ENCODE data around the gene RECQL5.
"Not testable (repeated sequence)": the region's sequence is repeated elsewhere in the genome, so short reads cannot be mapped to it uniquely, and the experiment has no call there.

The RECQL5 gene

DNA sequence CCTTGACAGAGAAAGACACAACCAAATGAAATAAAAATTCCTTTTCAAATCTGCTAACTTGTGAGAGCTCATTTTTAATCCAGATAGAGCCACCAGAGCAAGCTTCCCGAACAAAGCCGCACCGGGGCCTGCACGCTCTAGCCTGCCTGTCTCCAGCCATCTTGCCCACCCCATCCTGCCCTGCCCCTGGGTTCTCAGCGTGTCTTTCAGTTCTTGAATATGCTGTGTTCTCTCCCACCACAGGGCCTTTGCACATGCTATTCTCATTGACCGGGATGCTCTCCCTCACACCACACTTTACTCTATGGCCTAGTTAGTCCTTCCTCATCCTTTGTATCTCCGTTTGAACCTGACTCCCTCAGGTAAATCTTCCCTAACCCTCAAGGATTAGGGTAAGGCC lies 19.0 kb downstream of the RECQL5 start:
- no peak for DNase-seq (ENCODE audit: low read depth)

- no peak for DNase-seq (ENCODE audit: low read depth)
These were observed 19.9 kb downstream of the RECQL5 start for GRCh38 chr17:75647061-75647460.

DNA sequence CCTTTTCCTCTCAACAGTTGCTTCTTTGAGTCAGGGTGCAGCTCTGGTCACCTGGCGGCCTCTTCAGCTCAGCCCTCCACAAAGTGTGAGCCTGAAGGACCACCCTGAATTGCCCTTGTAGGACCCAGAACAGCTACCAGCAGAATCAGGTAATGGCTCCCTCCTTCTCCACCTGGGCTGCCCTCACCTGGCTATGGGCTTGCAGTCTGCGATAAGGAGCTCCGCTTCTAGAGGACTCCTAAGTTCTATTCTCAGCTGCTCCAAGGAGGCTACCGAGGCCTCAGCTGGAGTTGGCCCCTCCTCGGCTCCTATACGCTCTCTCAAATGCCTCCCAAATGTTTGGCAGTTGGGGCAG lies 20.3 kb downstream of the RECQL5 start:
- DNase-seq (ENCODE audit: low read depth), result no peak

GRCh38 chr17:75645889-75646637 lies 20.9 kb downstream of the RECQL5 start:
- DNase-seq (ENCODE audit: low read depth), result peak; percentile 26

DNA sequence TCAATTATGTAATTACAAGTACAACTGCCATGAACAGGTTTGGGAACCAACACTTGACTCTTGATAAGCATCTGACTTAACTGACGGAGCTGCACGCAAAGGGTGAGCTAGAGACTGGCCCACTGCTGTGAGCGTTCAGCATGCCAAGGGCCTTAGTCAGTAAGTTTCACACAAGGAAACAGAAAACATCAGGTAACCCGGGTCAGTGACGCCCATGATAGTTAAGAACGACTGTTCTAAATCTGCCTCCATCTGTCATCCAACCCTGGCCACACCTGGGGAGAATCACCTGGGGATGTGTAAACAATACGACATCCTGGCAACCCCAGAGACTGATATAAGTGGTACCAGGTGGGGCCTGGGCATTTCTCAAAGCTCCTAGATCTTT lies 21.5 kb downstream of the RECQL5 start:
- DNase-seq (ENCODE audit: low read depth), result peak; percentile 46

DNA sequence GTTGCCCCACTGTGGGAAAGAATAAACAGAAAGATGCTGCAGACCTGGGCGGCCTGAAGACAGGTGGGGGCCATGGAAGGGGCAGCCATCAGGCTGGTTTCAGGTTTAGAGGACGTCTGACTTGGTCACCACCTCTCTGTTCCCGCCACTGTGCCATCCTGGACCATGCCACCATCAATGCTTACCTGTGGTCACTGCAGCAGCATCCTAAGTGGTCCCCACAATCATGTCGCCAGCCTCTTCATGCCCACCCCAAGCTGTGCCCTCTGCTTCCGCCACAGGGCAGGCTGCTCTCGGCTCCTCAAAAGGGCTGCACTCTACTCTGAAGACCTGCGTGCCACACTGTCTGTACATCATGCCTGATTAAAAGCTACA lies 23.3 kb downstream of the RECQL5 start:
- no peak for DNase-seq (ENCODE audit: low read depth)

DNA sequence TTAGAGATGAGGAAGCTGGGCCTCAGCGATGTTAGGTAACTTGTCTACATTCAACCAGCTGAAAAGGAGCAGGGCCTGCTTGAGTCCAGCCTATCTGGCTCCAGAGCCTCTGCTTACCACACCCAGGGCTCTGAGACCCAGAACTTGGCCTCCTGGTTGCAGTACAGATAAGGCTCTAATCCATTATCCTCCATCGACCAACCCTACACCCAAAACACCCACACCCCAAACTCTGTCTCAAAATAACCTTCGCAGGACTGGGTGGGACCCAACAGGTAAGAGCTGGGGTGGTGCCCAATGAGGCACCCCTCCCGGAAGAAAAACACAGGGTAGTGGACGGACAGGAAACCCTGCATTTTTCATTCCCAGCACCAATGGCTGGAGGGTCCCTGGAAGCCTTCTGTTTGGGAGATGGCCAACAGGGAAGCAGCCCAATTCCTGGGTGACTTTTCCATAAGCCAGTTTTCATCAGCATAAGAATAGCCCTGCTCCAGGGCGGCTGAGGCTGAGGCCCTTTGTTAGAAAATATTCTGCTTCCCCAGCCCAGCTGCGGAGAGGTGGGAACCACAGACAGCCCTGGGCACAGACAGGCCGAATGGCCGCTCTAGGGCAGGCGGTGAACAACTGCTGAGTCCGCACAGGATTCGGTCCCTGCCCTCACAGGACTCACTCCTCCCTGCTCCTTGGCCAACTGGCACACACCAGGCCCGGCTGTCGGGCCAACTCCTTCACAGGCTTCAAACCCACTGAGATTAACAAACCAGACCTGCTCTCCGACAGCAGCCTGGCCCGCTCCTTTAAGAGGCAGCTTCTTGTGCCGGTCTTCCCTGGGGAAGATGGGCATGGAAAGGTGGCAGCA lies 23.9 kb downstream of the RECQL5 start:
- no peak for DNase-seq (ENCODE audit: low read depth)

DNA sequence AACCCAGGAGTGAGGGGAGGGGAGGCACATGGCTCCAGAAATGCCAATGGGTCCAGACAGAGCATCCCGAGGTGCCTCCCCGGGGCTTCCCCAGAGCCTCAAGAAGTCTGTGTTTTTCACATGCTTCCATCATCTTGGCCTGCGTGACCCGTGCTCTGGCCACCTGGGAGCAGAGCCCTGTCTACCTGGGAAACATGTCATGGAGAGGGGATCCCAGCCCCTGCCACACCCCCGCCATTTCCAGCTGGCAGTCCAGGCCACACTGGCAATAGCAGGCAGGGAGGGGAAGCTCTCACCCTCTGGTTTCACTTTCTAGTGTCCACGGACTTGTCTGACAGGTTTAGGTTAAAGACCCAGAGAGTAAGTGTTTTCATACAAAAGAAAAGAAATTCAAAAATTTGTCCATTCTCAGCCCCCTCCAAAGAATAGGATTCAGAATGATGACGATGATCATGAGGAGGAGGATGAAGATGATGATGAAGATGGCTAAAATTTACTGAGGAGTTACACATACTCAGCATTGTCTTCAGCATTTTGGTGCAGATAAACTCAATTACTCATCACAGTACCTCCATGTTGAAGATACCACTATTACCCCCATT lies 24.7 kb downstream of the RECQL5 start:
- no peak for DNase-seq (ENCODE audit: low read depth)

DNA sequence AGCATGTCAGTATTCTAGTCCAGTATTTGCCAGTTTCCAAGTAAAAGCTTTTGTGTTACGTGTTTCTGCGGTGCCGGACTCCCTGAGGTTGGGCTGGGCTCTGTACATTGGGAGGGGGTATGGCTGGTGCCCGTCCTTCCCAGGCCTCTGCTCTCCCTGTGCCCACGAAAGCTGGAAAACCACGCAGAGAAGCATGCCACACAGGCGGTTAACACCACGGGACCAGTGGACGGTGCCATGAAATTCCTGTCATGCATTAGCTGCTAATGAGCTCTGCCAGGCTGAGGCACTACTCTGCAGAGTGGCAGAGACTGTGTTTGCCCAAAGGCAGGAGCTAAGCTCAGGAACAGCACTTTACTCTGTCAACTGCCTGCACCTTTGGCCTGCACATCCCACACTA lies 25.6 kb downstream of the RECQL5 start:
- DNase-seq (ENCODE audit: low read depth), result no peak

GRCh38 chr17:75640556-75641119 lies 26.3 kb downstream of the RECQL5 start:
- no peak for DNase-seq (ENCODE audit: low read depth)

DNA sequence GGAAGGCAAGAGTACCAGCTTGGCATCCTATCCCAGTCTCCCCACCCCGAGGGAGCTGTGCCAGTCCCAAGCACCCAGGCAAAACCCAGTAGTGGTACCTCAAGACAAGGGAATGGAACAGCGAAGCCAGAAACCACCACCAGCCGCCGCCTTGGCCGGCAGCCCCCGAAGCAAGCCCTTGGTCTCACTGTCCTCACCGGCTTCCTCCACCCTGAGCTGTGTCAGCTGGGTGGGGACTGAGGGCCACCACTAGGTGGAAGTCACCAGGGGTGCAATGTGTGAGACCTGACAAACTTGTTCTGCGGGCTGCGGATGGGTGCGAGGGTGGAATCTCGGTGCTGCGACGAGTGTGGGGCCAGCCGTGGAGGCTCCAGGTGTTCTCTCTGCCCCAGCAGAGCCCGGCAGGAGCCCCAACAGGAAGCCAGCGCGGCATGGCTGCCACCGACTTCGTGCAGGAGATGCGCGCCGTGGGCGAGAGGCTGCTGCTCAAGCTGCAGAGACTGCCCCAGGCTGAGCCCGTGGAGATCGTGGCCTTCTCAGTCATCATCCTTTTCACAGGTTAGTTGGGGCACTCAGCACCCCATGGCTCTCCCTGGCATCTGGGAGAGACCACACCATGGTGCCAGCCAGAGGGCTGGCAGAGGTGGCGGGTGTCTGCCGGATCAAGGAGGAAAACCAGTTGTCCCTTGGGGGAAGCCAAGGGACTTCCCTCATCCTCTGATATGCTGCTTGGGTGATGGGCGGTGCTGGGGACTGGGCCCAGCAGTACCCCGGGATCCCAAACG lies 27.0 kb downstream of the RECQL5 start:
- no peak for DNase-seq (ENCODE audit: low read depth)

DNA sequence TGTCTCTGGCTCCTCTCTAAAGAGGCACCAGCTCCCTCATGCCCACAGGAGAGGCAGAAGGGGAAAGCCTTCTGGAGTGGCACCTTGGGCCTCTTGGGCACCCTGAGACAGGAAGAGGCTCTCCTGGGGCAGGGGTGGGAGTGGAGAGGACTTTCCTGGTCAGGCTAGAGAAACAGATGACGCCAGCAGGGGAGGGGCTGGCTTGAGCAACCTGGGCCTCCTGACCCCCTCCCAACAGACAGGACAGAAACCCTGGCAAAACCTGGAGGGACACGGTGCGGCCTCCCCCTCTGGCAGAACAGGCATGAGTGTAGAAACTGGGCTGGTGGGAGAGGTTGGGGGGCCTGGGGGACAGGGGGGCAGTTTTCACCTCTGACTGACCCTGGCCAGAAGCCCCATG lies 27.6 kb downstream of the RECQL5 start:
- DNase-seq (ENCODE audit: low read depth), result no peak

- no peak for DNase-seq (ENCODE audit: low read depth)
These were observed 28.1 kb downstream of the RECQL5 start for GRCh38 chr17:75638893-75639292.

DNA sequence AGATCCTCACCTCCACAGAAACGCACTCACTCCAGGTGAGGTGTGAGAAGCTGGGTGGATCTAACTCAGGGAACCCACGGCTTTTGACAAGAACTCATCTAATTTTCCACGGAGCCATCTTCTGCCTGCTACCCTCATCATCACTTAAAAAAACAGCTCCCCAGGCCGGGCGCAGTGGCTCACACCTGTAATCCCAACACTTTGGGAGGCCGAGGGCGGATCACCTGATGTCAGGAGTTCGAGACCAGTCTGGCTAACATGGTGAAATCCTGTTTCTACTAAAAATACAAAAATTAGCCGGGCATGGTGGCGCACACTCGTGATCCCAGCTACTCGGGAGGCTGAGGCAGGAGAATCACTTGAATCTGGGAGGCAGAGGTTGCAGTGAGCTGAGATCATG lies 28.9 kb downstream of the RECQL5 start:
- not testable (repeated sequence) for DNase-seq (ENCODE audit: low read depth)

DNA sequence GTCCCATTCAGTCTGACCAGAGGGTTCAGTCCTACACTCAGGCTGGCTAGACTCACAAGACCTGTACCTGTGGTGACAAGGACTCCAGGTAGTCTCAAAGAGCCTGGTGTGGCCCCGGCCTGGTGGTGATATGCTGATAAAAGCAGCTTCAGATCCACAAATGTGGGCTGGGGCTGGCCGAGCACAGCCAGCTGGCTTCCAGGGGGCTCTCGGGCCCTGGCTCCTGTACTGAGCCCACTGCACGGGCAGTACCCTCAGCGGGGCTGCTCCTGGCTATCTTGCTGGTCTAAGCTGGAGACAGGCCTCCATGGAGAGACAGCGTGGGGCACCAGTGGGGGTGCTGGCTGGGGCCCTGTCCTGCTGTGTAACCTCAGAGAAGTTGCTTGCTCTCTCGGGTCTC lies 29.4 kb downstream of the RECQL5 start:
- no peak for DNase-seq (ENCODE audit: low read depth)

GRCh38 chr17:75637143-75637538 lies 29.8 kb downstream of the RECQL5 start:
- DNase-seq (ENCODE audit: low read depth), result no peak

DNA sequence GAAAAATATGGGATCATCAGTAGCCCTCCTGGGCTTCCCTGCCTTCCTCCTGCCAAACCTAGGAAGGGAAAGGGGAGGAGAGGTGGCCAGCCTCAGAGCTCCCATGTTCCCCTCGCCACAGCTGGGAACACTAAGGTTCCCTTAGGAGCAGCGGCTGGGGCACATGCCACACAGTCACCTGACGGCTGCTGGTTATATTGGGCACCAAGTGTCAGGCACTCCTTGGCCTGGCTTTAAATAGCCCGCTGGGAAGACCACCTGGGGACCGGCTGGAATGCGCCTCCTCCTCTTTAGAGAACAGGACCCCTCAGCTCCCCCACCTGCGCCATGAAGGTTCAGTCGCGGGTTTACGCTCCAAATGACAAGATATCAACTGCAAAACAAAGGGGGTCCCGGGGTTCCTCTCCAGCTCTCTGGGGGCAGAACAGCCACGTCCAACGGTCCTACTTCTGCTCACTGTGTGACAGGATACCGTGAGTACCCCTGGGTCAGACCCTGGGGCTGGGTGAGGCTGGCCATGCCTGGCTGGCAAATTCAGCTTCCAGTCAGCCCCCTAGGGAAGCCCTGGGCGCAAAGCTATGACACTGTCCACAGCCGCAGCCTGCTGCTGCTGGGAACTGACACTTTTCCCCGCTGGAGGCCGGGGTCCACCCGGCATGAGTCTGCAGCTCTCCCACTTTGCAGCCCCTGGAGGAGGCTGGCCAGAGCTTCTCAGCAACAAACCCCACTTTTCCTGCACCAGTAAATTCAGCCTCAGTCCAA lies 30.4 kb downstream of the RECQL5 start:
- DNase-seq (ENCODE audit: low read depth), result no peak

GRCh38 chr17:75635610-75636202 lies 31.2 kb downstream of the RECQL5 start:
- no peak for DNase-seq (ENCODE audit: low read depth)

DNA sequence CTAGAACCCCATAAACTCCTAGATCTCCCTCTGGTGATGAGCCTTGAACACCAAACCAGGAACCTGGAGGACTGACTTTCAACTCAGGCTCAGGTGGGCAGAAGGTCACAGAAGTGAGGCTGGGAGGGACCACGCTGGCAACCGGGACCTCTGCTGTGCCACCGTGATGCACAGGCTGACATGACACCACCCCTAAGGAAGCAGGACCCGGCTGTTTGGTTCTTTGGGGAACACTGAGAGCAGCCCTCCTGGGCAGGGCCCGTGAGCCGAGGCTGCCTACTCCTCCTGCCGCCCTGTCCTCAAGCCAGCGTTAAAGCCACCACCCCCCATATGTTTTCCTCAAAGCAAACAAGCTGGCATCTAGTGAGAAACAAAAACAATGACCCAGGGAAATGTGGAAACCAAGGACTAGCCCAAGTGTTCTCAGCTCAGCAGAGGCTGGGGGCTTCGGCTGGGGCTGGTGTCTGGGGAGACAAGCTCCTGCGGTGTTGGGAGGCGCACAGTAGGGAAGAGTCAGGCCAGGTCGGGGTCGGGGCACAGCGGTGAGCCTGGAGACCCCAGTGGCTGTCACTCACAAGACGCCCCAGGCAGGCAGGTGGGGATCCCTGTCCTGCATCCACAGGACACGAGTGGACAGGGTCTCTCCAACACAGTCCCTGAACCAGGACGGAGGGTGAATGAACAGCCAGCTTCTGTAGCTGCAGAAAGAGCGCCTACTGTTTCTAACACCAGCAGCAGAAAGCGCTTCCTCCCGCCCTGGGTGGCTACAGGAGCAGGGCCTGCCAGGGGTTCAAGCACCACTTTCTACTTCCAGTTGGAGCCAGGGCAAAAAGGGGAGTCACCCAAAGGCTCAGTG lies 32.0 kb downstream of the RECQL5 start:
- DNase-seq (ENCODE audit: low read depth), result no peak

DNA sequence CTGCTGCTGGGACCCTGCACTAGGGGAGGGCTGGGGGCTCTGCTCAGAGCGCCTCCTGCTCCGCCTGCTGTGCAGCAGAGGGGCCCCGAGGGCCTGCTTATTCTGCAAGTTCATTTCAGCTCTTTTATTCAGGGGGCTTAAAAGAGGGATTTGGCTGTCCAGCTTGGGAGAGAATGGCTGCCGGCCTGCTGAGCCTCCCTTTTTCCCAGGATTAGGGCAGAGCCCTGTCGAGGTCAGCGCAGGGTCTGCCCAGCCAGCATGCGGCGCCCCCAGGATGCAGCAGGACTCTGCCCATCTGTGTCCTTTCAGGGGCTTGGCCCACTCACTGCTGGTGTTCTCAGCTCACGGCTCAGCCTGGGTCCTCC lies 32.6 kb downstream of the RECQL5 start:
- DNase-seq (ENCODE audit: low read depth), result no peak

Data from EH (cell line).